ENCODE results near the gene ZRSR2.
"Not testable (repeated sequence)": the region's sequence is repeated elsewhere in the genome, so short reads cannot be mapped to it uniquely, and the experiment has no call there.

The ZRSR2 gene

GRCh38 chrX:15789979-15790768 lies at the start of gene ZRSR2:
Gene ZRSR2 (plus strand): TSS chrX:15790484. CDS start chrX:15790496, 12 bp downstream.
- DNase-seq (ENCODE audit: low read depth in 2 of 2) = peak; percentile 66 to 74

GRCh38 chrX:15744181-15744867 lies 46.0 kb upstream of the ZRSR2 start:
- no peak for DNase-seq (ENCODE audit: low read depth in 2 of 2)

GRCh38 chrX:15745179-15745578 lies 45.1 kb upstream of the ZRSR2 start:
- DNase-seq (ENCODE audit: low read depth in 2 of 2) = no peak

GRCh38 chrX:15746651-15747050 lies 43.6 kb upstream of the ZRSR2 start:
- DNase-seq (ENCODE audit: low read depth in 2 of 2) = not testable (repeated sequence)

- no peak for DNase-seq (ENCODE audit: low read depth in 2 of 2)
These were observed 42.6 kb upstream of the ZRSR2 start for GRCh38 chrX:15747626-15748173.

GRCh38 chrX:15748841-15749240 lies 41.4 kb upstream of the ZRSR2 start:
- DNase-seq (ENCODE audit: low read depth in 2 of 2) = no peak

GRCh38 chrX:15749642-15750610 lies 40.4 kb upstream of the ZRSR2 start:
- no peak for DNase-seq (ENCODE audit: low read depth in 2 of 2)

- no peak for DNase-seq (ENCODE audit: low read depth in 2 of 2)
These were observed 39.6 kb upstream of the ZRSR2 start for GRCh38 chrX:15750611-15751154.

GRCh38 chrX:15751155-15751819 lies 39.0 kb upstream of the ZRSR2 start:
- no peak for DNase-seq (ENCODE audit: low read depth in 2 of 2)

GRCh38 chrX:15755091-15755490 lies 35.2 kb upstream of the ZRSR2 start:
- DNase-seq (ENCODE audit: low read depth in 2 of 2) = no peak

GRCh38 chrX:15758140-15758539 lies 32.1 kb upstream of the ZRSR2 start:
- no peak for DNase-seq (ENCODE audit: low read depth in 2 of 2)

GRCh38 chrX:15759886-15760285 lies 30.4 kb upstream of the ZRSR2 start:
- DNase-seq (ENCODE audit: low read depth in 2 of 2) = not testable (repeated sequence)

GRCh38 chrX:15761564-15762191 lies 28.6 kb upstream of the ZRSR2 start:
- peak in 1 of 2 experiments; percentile 6 for DNase-seq (ENCODE audit: low read depth in 2 of 2)

- DNase-seq (ENCODE audit: low read depth in 2 of 2) = no peak
These were observed 20.9 kb upstream of the ZRSR2 start for GRCh38 chrX:15769300-15769954.

- DNase-seq (ENCODE audit: low read depth in 2 of 2) = no peak
These were observed 8.2 kb upstream of the ZRSR2 start for GRCh38 chrX:15781961-15782699.

GRCh38 chrX:15785176-15785750 lies 5.0 kb upstream of the ZRSR2 start:
- no peak for DNase-seq (ENCODE audit: low read depth in 2 of 2)

GRCh38 chrX:15786915-15787314 lies 3.4 kb upstream of the ZRSR2 start:
- no peak for DNase-seq (ENCODE audit: low read depth in 2 of 2)

GRCh38 chrX:15790769-15791290 lies 546 bp downstream of the ZRSR2 start:
- no peak for DNase-seq (ENCODE audit: low read depth in 2 of 2)

All from stimulated activated CD4-positive, alpha-beta T cell treated with anti-CD3 and anti-CD28 coated beads, Interleukin-12 subunit alpha, Interleukin-12 subunit beta, amount 100 ng/mL, for 24 hours (primary cell).